ENCODE measurements around the gene DYNLT4. TPM values are rescaled to one million over a fixed set of nuclear protein-coding genes. Genes with fewer than 3 reads are reported as not detected.
A peak's percentile ranks its signal among the peaks of the same experiment; 100 is the strongest.

DYNLT4 gene
- total RNA-seq, 4 donors from 2014 or later: 0.67 to 1.0 TPM; not detected in 2

- no peak for TF ChIP-seq CTCF (IDR thresholded peaks at IDR 0.05)
- TF ChIP-seq POLR2A (IDR thresholded peaks at IDR 0.05): no peak
- Histone ChIP-seq H3K27ac (peak overlapping the region in 2 of 3 donors; percentile 31 to 58), H3K4me1 (peaks cover 31 to 62% of the 10 kb centered on the region in 2 donors), H3K4me3 (replicated peaks in 1 of 3) (no peak overlapping the region), H3K9me3 (no peaks in the 10 kb centered on the region), H3K27me3 (no peaks in the 10 kb centered on the region), H3K36me3 (peaks cover 20 to 22% of the 10 kb centered on the region in 2 donors)
- DNase-seq: no peak
- WGBS, 2 donors: 85 to 92% methylated on average over 9 to 11 of the region's 13 CpGs
- intact Hi-C loops (cut with DNase I): no loop called here
Measured at GRCh38 chr1:44803312-44804095, 3.6 kb downstream of the DYNLT4 start.

- peaks cover 20 to 22% of the 10 kb centered on the region in 2 donors for H3K36me3 ChIP-seq
- no peaks in the 10 kb centered on the region for H3K27me3 ChIP-seq
- 88 to 89% methylated on average over 9 of the region's 9 CpGs for WGBS, 2 donors
- H3K4me3 ChIP-seq (replicated peaks in 1 of 3): no peak overlapping the region
- intact Hi-C loops (cut with DNase I): no loop called here
- TF ChIP-seq CTCF (IDR thresholded peaks at IDR 0.05) (no peak), POLR2A (IDR thresholded peaks at IDR 0.05) (no peak)
- peak overlapping the region in 2 of 3 donors; percentile 31 to 51 for H3K27ac ChIP-seq
- DNase-seq: no peak
- H3K4me1 ChIP-seq: peaks cover 26 to 57% of the 10 kb centered on the region in 2 donors
- H3K9me3 ChIP-seq: no peaks in the 10 kb centered on the region
Measured at GRCh38 chr1:44803062-44803311, 4.2 kb downstream of the DYNLT4 start.

- peak overlapping the region in 2 of 3 donors; percentile 31 to 51 for H3K27ac ChIP-seq
- peaks cover 21 to 52% of the 10 kb centered on the region in 2 donors for H3K4me1 ChIP-seq
- intact Hi-C loops (cut with DNase I): no loop called here
- WGBS, 2 donors: 85% methylated on average over 12 to 13 of the region's 13 CpGs
- H3K9me3 ChIP-seq: no peaks in the 10 kb centered on the region
- no peak for DNase-seq
- H3K36me3 ChIP-seq: peaks cover 20 to 22% of the 10 kb centered on the region in 2 donors
- no peaks in the 10 kb centered on the region for H3K27me3 ChIP-seq
- TF ChIP-seq POLR2A (IDR thresholded peaks at IDR 0.05) (no peak), CTCF (IDR thresholded peaks at IDR 0.05) (no peak)
- no peak overlapping the region for H3K4me3 ChIP-seq (replicated peaks in 1 of 3)
Measured at GRCh38 chr1:44802306-44803061, 4.7 kb downstream of the DYNLT4 start.

- intact Hi-C loops (cut with DNase I): no loop called here
- Histone ChIP-seq H3K36me3 (peaks cover 20 to 22% of the 10 kb centered on the region in 2 donors), H3K27ac (peak overlapping the region in 2 of 3 donors; percentile 31 to 51), H3K4me1 (peaks cover 13 to 44% of the 10 kb centered on the region in 2 donors), H3K4me3 (replicated peaks in 1 of 3) (peak overlapping the region in 1 of 3 donors; percentile 83), H3K9me3 (no peaks in the 10 kb centered on the region), H3K27me3 (no peaks in the 10 kb centered on the region)
- 68% methylated on average over 13 of the region's 13 CpGs for WGBS, 2 donors
- DNase-seq: peak in 1 of 2 donors; percentile 19
- TF ChIP-seq CTCF (IDR thresholded peaks at IDR 0.05) (no peak), POLR2A (IDR thresholded peaks at IDR 0.05) (no peak)
Measured at GRCh38 chr1:44801491-44802305, 5.5 kb downstream of the DYNLT4 start.

Data from thyroid gland (tissue), 4 donors.